Measurements from ENCODE around the gene NXPH3.

Gene NXPH3

DNA sequence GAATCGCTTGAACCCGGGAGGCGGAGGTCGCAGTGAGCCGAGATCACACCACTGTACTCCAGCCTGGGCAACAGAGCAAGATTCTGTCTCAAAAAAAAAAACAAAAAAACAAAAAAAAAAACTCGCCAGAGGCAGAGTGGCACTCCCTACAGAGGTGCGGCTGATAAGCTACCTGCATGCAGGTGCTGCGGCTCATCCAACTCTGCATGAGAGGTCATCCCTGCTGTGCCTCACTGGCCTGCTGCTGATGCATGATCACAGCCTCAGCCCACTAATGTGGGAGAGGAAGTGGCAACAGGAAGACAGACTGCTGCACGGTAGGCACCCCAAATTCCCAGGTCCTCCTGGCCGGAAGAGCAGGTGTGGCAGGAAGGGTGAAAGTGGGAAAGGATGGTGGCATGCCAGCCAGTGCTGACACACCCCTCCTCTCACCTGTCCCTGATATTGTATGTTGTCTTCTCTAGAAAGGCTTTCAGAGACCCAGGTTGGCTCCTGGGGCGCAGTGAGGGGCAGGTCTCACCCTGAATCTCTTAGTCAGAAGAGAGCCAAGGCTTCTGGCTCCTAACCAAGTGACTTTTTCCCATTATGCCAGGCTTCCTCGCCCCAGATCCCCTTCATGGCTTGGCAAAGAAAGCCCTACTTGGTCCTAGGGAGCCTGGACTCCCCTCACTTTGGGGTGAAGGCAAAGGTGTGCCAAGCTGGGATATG, 11.8 kb downstream of the NXPH3 start:
- in situ Hi-C loops (cut with MboI; ENCODE audit: low sequenced_read_pairs): no loop called here

DNA sequence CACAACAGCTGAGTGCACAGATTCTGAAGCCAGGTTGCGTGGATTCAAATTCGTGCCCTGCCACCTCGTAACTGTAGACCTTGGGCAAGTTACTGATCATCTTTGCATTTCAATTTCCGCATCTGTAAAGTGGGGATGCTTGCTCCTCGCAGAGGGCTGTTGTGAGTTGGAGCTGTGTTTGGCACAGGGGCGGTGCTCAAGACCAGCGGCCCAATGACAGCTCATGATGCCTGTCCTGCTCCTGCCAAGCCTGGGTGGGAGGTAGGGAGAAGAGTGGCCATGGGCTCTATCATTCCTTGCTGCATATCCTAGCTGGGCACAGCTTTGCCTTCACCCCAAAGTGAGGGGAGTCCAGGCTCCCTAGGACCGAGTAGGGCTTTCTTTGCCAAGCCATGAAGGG, 12.6 kb downstream of the NXPH3 start:
- in situ Hi-C loops (cut with MboI; ENCODE audit: low sequenced_read_pairs): no loop called here

DNA sequence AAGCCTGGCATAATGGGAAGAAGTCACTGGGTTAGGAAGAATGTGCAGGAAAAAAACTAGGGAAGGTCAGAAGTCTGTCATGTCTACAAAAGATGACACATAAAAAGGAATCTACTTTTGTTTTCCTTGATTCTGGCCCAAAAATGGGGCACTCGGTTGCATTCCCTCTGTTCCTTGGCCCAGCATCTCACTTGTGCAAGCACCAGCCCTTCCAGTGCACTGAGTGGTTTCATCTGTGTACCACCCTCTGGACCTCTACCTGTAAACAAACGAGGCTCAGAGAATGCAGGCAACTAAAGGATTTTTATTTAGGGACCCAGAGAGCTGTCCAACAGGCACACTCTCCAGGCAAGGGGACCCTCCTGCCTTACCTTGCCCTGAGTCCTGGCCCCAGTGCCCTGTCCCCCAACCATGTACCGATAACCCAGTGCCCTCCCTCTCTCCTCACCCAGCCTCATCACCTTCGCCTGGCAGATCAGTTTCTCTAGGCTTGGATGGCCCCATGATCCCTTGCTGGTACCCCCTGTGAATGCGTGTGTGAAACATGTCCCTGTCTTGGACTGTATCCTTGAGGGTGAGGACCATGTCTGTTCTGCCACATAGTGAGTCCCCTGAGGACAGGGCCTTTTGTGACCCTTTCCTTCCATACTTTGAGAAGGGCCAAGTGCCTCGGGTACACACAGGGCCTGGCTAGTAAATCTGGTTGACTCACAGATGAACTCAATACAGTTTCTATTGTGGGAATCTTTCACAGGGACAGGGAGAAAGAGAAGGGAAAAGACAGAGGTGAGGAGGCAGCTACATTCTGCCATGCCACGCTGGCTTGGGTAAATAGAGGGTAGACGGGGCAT, 13.3 kb downstream of the NXPH3 start:
- in situ Hi-C loops (cut with MboI; ENCODE audit: low sequenced_read_pairs): no loop called here

DNA sequence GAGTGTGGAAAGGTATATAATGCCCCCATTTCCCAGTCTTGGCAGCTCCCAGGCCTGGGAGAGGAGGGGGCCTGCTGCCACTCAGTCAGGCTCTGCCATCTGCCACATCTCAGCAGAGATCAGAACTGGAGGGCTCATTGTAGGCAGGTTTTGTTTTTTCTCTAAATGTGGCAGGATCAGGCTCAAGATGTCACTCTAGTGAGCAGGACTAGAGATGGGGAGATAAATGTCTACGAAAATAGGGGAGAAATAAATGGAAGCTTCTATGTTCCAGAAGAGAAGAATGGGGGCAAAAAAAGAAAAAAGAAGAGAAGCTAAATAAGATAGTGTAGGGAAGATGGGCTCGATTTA, 13.9 kb downstream of the NXPH3 start:
- in situ Hi-C loops (cut with MboI; ENCODE audit: low sequenced_read_pairs): no loop called here

DNA sequence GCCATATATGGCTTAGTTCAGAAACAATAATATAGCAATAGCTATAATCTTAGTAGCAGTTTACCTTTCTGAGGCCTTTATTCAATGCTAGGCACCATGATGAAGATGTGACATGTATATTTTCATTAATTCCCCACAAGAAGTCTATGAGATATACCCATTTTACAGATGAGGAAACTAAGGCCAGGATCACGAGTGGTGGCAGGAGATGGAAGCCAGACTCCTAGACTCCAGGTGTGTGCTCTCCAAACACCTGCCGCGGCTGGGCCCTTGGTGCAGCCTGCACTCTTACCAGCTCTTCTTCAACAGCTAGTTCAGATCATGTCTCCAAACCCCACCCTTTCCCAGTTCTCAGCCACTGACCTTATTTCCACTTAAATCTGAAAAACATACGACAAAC, 15.2 kb downstream of the NXPH3 start:
- in situ Hi-C loops (cut with MboI; ENCODE audit: low sequenced_read_pairs): no loop called here

DNA sequence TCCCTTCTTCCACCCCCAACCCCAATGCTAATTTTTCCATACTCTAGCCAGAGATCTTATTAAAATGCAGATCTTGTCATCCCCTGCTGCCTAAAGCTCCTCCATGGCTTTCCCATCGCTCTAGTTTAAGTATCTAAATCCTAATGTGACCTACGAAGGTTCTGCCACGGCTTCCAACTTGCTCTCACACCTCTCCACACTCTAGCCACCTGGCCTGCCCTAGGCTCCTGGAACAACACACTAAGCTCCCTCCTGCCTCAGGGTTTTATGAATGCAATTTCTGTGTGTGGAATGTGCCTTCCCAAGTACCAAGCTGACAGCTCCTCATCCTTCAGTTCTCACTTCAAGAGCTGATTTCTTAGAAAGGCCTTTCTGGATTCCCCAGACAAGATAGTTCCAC, 16.6 kb downstream of the NXPH3 start:
- in situ Hi-C loops (cut with MboI; ENCODE audit: low sequenced_read_pairs): no loop called here

DNA sequence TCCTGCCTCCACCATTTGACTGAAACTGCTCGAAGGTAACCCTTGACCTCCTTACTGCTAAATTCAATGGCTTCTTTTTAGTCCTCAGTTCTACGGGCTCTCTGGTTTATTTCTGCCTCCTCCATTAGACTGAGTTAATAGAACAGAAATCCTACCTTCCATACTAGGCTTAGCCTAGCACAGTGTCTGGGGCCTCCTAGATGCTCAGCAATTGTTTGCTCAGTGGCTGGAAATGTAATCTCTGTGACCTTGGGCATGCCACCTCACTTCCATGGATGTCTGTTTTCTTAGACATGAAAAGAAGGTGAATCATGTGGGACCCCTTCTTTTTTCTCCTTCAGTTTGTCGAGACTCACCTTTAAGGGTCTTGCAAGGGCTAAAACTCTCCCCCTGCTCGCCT, 19.7 kb downstream of the NXPH3 start:
- in situ Hi-C loops (cut with MboI; ENCODE audit: low sequenced_read_pairs): no loop called here

DNA sequence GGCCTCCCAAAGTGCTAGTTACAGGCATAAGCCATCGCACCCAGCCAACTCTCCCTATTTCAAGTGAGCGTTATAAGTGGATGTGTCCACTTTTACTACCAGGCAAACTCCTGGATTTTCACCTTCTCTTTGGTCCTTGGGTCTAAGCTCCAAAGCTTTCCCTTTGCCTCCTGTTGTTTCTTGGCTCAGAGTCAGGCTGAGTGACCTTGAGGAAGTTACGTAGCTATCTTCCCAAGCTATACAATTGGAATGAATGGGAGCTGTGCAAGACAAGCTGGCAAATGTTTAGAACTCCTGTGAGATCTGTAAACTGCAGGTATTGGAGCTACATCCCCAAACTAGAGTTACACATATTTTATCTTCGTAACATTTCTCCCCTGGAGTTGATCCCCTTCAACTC, 20.3 kb downstream of the NXPH3 start:
- in situ Hi-C loops (cut with MboI; ENCODE audit: low sequenced_read_pairs): no loop called here

DNA sequence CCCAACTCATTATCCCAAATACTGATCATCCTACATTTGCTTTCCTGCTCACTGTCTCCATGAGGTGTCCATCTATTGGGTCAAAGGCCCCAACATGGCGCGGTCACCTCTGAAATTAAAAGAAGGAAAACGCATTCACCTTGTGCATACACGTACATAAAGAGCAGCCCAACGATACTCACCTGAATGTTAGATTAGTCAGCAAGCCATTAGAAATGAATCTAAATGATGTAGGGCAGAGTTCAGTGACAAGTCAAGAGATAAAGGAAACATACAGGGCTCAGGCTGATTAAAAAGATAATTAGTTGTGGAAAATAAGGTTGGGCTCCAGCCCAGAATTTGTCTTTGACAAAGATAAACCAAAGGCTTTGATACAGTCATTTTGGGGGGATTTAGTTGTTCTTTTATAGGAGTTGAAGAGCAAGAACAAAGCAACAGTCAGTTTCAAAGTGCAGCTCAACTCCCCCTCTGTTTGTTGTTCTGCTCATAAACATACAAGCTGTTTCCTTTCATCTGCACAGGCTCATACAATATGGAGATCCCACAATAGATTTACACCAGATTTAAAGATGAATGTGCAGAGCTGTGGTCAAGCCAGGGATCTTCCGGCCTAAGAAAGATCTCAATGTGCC, 21.1 kb downstream of the NXPH3 start:
- in situ Hi-C loops (cut with MboI; ENCODE audit: low sequenced_read_pairs): no loop called here

DNA sequence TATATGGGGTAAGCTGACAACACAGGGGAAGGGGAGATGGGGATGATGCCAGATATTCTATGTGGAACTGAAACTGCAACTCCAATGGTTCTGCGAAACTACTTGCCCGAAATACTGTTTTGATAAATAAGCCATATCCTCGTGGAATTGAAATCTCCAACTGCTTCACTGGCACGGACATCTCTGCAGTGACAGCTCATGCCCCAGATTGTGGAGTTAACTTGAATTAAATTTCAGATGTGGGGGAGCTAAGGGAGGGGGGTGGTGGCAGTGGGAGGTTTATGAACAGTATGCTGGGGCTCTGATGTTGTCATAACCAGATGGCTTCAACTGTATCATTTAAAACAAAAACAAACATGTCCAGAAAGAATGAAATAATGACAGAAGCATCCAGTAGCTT, 21.8 kb downstream of the NXPH3 start:
- in situ Hi-C loops (cut with MboI; ENCODE audit: low sequenced_read_pairs): no loop called here

DNA sequence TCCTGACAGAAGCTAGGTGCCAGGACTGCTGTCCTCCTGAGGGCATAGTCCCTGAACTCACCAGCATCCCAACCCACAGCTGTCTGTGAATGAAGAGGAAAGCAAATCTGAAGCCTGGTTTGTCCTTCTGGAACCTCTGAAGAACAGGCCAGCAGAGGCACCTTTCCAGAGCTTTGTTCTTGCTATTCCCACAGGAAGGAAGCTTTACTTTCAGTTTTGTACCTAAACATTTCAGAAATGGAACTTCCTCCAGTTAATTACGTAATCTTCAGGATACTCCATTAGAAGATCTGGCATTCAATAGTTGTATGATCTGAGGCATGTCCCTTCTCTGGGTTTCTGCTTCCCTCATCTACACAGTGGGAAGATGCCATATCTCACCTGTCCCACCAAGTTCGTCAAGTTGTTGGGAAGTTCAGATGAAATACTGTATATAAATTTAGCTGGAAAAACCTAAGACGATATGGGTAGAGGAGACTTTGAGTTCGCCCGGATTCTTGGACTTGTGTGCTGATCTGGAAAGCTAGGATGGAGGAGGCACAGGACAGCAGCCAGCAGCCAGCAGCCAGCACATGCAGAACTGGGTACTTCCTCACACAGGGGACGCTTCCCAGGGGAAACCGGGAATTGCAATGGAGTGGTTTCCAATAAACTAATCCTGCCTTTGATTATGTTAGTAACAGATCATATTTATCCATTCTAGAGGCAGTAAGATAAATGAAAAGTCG, 22.4 kb downstream of the NXPH3 start:
- in situ Hi-C loops (cut with MboI; ENCODE audit: low sequenced_read_pairs): no loop called here

DNA sequence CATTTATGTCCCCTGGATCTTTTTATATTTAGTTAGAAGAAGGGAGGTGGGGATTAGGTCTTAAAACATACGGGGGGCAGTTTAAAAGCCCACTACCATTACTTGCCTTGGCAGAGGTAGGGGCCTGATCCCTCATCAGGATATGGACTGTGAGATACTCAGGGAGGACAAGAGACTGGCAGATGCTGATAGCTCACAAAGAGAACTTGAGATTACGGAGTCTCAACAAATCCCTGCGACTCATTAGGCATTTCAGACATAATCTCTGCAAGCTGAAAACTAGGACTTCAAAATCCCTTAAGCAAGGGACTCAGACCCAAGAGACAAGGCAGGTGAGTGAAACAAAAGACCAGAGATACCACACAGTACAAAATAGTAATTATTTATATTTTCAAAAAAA, 23.2 kb downstream of the NXPH3 start:
- in situ Hi-C loops (cut with MboI; ENCODE audit: low sequenced_read_pairs): no loop called here

DNA sequence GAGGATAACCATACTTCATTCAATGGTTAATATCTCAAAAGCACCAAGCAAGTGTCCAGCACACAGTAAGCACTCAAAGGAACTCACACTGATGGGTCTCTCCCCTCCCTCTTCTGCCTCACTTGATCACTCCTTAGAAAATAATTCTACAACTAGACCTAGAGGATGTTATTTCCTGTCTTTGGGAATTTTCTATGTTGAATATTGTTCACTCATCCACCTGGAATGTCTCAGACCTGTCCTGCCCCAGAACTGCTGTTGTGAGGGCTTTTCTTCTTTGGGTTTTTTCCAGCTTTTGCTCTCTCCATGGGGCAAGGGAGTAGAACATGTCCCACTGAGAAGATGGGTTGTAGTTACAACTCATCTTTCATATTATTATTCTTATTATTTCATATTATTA, 25.3 kb downstream of the NXPH3 start:
- in situ Hi-C loops (cut with MboI; ENCODE audit: low sequenced_read_pairs): no loop called here

DNA sequence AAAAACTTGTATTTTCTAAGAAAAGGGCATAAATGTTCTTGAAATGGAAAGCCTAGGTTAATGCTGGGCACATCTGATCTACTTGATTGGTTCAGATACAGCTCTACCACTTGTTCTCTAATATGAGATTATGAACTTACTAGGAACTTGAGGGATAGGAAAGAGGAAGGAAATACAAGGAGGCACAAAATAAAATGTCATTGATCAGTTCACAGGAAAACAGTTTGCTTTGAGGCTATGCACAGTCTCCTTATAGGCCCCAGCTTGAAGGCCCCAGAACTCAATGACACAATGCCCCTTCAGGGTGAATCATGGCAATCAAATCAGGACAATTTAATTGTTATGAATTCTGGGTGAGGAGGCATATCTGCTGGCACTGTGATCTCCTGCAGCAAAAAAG, 27.1 kb downstream of the NXPH3 start:
- in situ Hi-C loops (cut with MboI; ENCODE audit: low sequenced_read_pairs): no loop called here

DNA sequence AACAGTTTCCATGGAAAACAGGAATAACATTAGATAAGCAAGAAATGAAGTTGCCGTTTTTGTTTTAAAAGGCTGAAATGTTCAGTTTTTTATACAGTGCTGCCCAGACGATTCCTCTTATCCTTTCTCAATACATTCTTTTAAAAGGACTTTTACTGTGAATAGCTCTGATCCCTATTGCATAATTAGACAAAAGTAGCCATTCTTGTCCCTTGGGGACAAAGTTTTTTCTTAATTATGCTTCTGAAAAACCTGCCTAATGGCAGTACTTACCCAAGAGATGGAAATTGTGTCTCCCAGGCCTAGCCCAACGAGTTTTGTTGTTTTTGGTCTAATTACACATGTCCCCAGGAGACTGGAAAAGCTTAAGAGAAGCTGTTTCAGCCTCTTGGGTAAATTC, 27.6 kb downstream of the NXPH3 start:
- in situ Hi-C loops (cut with MboI; ENCODE audit: low sequenced_read_pairs): no loop called here

DNA sequence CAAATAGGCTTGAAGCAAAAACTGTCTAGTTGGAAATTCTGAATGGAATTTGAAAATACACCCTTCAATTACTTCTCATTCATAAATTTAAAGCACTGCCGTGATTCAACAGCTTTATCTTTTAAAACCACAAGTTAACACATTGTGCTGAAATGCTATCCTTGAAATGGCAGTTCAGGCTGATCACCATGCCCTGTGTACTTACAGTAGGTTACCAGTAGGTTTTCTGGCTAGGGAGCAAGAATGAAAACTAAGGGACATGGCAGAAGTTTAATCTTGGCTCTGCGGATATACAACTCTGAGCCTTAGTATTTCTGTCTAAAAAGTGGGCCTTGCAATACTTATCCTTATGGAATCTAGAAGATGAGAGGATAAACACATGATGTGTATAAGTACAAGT, 28.0 kb downstream of the NXPH3 start:
- in situ Hi-C loops (cut with MboI; ENCODE audit: low sequenced_read_pairs): no loop called here

DNA sequence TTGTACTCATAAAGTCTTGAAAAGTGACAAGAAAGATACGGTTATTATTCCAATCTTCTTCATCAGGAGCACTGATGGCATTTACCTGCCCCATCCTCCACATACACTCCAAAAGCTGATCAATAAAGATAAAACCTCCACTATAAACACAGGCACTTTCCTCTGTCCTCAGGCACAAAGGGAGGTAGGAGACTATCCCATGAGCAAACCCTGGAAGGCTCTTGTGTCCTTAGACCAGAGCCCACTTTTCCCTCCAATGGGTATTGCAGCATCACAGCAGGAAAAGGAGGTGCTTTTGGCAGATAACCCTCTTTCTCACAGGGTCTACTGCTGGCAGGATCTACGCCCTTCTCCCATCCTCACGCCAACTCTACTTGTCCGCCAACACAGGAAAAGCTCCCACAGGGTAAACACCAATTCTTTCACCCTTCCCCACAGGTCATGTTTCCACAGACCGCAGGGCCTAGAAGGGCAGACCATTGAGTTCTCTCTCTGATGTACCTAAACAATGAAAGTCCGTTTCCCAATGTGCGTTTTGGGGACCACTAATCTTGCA, 28.7 kb downstream of the NXPH3 start:
- in situ Hi-C loops (cut with MboI; ENCODE audit: low sequenced_read_pairs): no loop called here

DNA sequence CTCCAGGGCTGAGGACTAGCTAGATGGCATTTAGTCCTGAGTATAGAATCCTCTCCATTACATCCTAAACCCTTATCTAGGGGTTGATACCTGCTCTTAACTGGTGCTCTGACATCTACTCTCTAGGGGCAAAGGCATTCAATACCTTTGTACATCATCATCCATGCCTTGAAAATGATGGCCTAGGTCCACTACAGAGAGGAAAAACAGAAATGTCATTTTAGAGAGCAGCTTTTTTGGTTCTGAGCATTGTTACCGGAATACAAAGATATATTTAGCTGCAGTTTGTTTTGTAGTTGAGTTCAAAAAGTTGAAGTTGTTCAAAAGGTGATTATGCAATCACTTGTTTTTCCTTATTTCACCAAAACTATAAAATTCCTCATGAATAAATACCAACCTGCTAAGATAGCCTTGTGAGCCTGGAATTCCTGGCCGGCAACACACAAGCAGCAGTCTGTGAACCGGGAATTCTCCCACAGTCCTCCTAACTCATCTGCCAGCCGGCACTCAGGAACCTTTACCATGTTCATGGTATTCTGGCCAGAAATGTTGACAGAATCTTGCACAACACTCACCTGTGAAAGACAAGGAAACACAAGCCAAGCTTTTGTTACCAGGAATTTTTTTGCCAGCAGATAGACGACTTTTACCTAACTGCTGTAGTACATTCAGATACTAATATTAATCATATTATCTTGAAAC, 35.4 kb downstream of the NXPH3 start:
- in situ Hi-C loops (cut with MboI; ENCODE audit: low sequenced_read_pairs): no loop called here

DNA sequence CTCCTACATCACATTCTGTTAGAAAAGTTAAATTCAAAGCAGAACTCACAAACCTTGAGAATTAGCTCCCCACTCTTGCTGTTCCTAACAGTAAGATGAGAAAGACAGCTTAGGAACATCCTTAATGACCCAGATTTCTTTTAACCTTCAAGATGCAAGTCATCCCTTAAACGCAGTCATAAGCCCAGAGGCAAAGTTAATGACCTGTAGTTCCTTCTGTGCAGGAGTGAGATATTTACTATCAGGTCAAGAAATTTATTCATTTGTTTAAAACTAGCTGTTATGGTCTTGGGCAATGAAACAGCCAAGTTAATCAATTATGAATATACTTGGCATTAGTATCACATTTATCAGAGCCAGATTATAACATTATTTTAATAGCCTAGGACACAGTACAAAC, 37.1 kb downstream of the NXPH3 start:
- in situ Hi-C loops (cut with MboI; ENCODE audit: low sequenced_read_pairs): no loop called here

DNA sequence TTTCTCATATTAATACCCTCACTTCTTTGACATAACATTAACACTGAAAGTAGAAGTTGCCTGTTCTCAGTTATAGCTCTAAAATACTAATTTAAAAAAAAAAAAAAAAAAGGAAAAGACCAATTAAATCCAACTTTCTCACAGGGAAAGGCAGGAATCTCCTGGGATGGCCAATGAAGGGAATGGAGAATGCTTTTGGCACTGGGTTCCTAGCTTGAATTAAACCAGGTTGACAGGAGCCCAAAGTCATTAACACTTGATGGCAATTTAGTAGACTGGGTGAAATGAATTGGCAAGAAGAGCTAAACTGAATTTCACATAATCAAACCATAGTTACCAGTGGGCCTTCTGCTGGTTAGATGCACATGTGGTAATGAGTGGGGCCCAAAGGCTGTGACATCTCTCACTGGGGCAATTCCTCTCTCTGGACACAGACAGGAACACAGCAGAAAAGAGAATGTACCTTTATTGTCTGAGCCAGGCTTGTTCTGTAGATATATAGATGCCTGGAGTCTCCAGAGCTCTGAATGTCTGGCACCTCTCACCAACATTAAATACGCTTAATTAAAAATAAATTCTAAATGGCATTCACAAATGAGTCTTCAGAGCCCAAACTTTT, 37.6 kb downstream of the NXPH3 start:
- in situ Hi-C loops (cut with MboI; ENCODE audit: low sequenced_read_pairs): no loop called here

Data from HL-60/S4 (cell line).